ENCODE measurements around the gene SALL3. TPM values are rescaled to one million over a fixed set of nuclear protein-coding genes. Genes with fewer than 3 reads are reported as not detected.

The SALL3 gene
- total RNA-seq, 1 donor from 2014 or later, result not detected

GRCh38 chr18:78980279-78980771 is 707 bp downstream of the SALL3 start:
- H3K36me3 Mint-ChIP-seq (ENCODE audit: low read depth), result peaks cover 7% of the 10 kb centered on the region
- peaks cover 6% of the 10 kb centered on the region for H3K4me1 Mint-ChIP-seq (ENCODE audit: low read depth)
- H3K27me3 Mint-ChIP-seq (ENCODE audit: low read depth), result peaks cover 62% of the 10 kb centered on the region
- peaks cover 4% of the 10 kb centered on the region for H3K9me3 Mint-ChIP-seq (ENCODE audit: low read depth)
- H3K4me3 Mint-ChIP-seq (ENCODE audit: unreplicated experiment), result no peak overlapping the region
- DNase-seq (ENCODE audit: low spot score), result no peak
- no peak overlapping the region for H3K27ac Mint-ChIP-seq (ENCODE audit: unreplicated experiment)
- no peak for TF ChIP-seq CTCF (IDR thresholded peaks at IDR 0.05)

- no peak overlapping the region for H3K27ac Mint-ChIP-seq (ENCODE audit: unreplicated experiment)
- peaks cover 3% of the 10 kb centered on the region for H3K9me3 Mint-ChIP-seq (ENCODE audit: low read depth)
- H3K36me3 Mint-ChIP-seq (ENCODE audit: low read depth), result peaks cover 7% of the 10 kb centered on the region
- no peak overlapping the region for H3K4me3 Mint-ChIP-seq (ENCODE audit: unreplicated experiment)
- DNase-seq (ENCODE audit: low spot score), result no peak
- H3K27me3 Mint-ChIP-seq (ENCODE audit: low read depth), result peaks cover 62% of the 10 kb centered on the region
- TF ChIP-seq CTCF (IDR thresholded peaks at IDR 0.05), result no peak
- peaks cover 6% of the 10 kb centered on the region for H3K4me1 Mint-ChIP-seq (ENCODE audit: low read depth)
Observed at GRCh38 chr18:78980777-78981380, 1.3 kb downstream of the SALL3 start.

- Mint-ChIP-seq H3K27me3 (ENCODE audit: low read depth) (peaks cover 62% of the 10 kb centered on the region), H3K9me3 (ENCODE audit: low read depth) (no peaks in the 10 kb centered on the region), H3K4me3 (ENCODE audit: unreplicated experiment) (no peak overlapping the region), H3K4me1 (ENCODE audit: low read depth) (peaks cover 6% of the 10 kb centered on the region), H3K27ac (ENCODE audit: unreplicated experiment) (no peak overlapping the region), H3K36me3 (ENCODE audit: low read depth) (peaks cover 7% of the 10 kb centered on the region)
- no peak for TF ChIP-seq CTCF (IDR thresholded peaks at IDR 0.05)
- DNase-seq (ENCODE audit: low spot score), result no peak
Observed at GRCh38 chr18:78981394-78981831, 1.8 kb downstream of the SALL3 start.

- H3K9me3 Mint-ChIP-seq (ENCODE audit: low read depth), result no peaks in the 10 kb centered on the region
- peaks cover 6% of the 10 kb centered on the region for H3K36me3 Mint-ChIP-seq (ENCODE audit: low read depth)
- DNase-seq (ENCODE audit: low spot score), result no peak
- no peak overlapping the region for H3K4me3 Mint-ChIP-seq (ENCODE audit: unreplicated experiment)
- TF ChIP-seq CTCF (IDR thresholded peaks at IDR 0.05), result no peak
- H3K4me1 Mint-ChIP-seq (ENCODE audit: low read depth), result peaks cover 6% of the 10 kb centered on the region
- H3K27ac Mint-ChIP-seq (ENCODE audit: unreplicated experiment), result no peak overlapping the region
- peaks cover 60% of the 10 kb centered on the region for H3K27me3 Mint-ChIP-seq (ENCODE audit: low read depth)
Observed at GRCh38 chr18:78981989-78982620, 2.5 kb downstream of the SALL3 start.

GRCh38 chr18:78983512-78983911 is 3.9 kb downstream of the SALL3 start:
- Mint-ChIP-seq H3K9me3 (ENCODE audit: low read depth) (no peaks in the 10 kb centered on the region), H3K36me3 (ENCODE audit: low read depth) (peaks cover 4% of the 10 kb centered on the region), H3K27ac (ENCODE audit: unreplicated experiment) (no peak overlapping the region), H3K4me3 (ENCODE audit: unreplicated experiment) (no peak overlapping the region), H3K4me1 (ENCODE audit: low read depth) (peaks cover 2% of the 10 kb centered on the region), H3K27me3 (ENCODE audit: low read depth) (peaks cover 60% of the 10 kb centered on the region)
- TF ChIP-seq CTCF (IDR thresholded peaks at IDR 0.05), result no peak
- DNase-seq (ENCODE audit: low spot score), result no peak
